Rectal smooth muscle tissue (tissue), 1 donor: ENCODE data around the gene TMC3.
"Not testable (repeated sequence)": the region's sequence is repeated elsewhere in the genome, so short reads cannot be mapped to it uniquely, and the experiment has no call there.

Experiments
- H3K27ac ChIP-seq: one replicate; pipeline ENCODE4 v1.7.0; 2013; ENCODE audit warnings: low read depth, low read length, inconsistent platforms
- H3K27me3 ChIP-seq: one replicate; pipeline ENCODE4 v1.7.0; 2013; ENCODE audit warnings: low read length; ENCODE audit not compliant: control insufficient read depth, insufficient read depth
- H3K36me3 ChIP-seq: one replicate; pipeline ENCODE4 v1.7.0; 2013; ENCODE audit warnings: low read length; ENCODE audit not compliant: control insufficient read depth, insufficient read depth
- H3K4me1 ChIP-seq: one replicate; pipeline ENCODE4 v1.7.0; 2013; ENCODE audit warnings: low read length; ENCODE audit not compliant: control insufficient read depth, insufficient read depth
- H3K4me3 ChIP-seq: one replicate; pipeline ENCODE4 v1.7.0; 2013; ENCODE audit warnings: low read length
- H3K9ac ChIP-seq: one replicate; pipeline ENCODE4 v1.7.0; 2013; ENCODE audit warnings: low read length

Gene TMC3

DNA sequence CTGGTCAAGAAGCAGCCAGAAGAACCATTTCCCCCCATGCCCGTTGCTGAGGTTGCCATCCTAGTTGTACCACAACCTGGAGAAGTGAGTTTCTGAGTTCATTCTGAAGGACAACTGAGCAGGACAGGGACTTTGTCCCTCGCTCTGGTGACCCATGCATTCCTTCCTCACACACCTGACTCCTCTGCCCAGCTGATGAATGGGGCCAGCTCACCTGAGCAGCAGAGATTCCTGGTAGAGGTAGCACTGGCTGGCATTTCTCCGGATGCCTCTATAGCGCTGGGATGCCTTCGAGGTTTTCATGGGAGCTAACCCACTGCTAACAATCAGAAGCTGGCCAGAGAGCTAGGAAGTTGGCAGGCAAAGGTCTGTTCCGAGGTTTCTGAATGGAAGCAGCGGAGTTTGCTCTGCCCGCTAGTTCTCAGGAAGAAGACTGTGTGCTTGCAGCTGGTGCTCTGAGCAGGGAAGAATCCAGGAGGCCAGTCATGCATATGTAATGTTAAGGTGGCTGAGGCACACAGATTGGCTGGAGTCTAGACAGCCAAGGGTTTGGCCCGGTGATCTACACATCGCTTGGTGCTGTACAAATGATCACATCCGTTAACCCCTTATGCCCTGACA, at the start of gene TMC3:
TSS of gene TMC3 (minus strand) at position 439 of the 621 bp plus-strand sequence. CDS start at position 303, 136 bp downstream.
- no peaks in the 10 kb centered on the region for H3K36me3 ChIP-seq
- no peaks in the 10 kb centered on the region for H3K27me3 ChIP-seq
- H3K9ac ChIP-seq: no peak within 1 kb of the TSS
- no peaks in the 10 kb centered on the region for H3K4me1 ChIP-seq
- H3K4me3 ChIP-seq: no peak within 1 kb of the TSS
- H3K27ac ChIP-seq: no peak within 1 kb of the TSS

GRCh38 chr15:81421461-81421860, 47.4 kb upstream of the TMC3 start:
- Histone ChIP-seq H3K9ac (no peak overlapping the region), H3K27me3 (peaks cover 2% of the 10 kb centered on the region), H3K4me1 (no peaks in the 10 kb centered on the region), H3K27ac (no peak overlapping the region), H3K36me3 (no peaks in the 10 kb centered on the region), H3K4me3 (no peak overlapping the region)

GRCh38 chr15:81419332-81419943, 45.4 kb upstream of the TMC3 start:
- H3K9ac ChIP-seq: no peak overlapping the region
- H3K4me3 ChIP-seq: no peak overlapping the region
- no peaks in the 10 kb centered on the region for H3K4me1 ChIP-seq
- H3K27me3 ChIP-seq: no peaks in the 10 kb centered on the region
- no peak overlapping the region for H3K27ac ChIP-seq
- no peaks in the 10 kb centered on the region for H3K36me3 ChIP-seq

DNA sequence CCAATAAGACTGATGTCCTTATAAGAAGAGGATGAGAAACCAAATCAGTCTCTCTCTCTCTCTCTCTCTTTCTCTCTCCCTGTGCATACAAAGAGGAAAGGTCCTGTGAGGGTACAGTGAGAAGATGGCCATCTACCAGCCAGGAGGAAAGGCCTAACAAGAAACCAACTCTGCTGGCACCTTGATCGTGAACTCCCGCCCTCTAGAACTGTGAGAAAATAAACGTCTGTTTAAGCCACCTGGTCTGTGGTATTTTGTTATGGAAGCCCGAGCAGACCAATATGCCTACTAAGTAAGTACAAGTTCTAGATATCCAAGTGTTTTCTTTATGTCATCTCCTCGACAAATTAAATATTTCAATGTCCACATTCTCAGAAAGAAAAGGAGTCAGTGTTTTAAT, 44.9 kb upstream of the TMC3 start:
- H3K9ac ChIP-seq: no peak overlapping the region
- H3K36me3 ChIP-seq: no peaks in the 10 kb centered on the region
- no peaks in the 10 kb centered on the region for H3K4me1 ChIP-seq
- no peaks in the 10 kb centered on the region for H3K27me3 ChIP-seq
- H3K27ac ChIP-seq: no peak overlapping the region
- H3K4me3 ChIP-seq: no peak overlapping the region

DNA sequence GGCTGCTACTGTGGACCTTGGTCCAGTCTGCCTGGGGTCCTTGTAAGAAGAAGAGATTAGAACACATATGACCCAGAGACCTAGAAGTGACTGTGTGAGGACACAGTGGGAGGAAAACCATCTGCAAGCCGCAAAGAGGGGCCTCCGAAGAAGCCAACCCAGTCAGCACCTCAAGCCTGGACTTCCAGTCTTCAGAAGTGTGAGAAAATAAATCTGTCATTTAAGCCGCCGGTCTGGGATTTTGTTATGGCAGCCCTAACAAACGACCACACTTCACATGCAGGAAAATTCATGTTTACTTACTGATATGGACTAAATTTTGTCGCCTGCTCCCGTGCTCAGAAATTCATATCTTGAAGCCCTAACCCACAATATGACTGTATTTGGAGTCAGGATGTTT, 44.4 kb upstream of the TMC3 start:
- H3K27me3 ChIP-seq: no peaks in the 10 kb centered on the region
- no peak overlapping the region for H3K9ac ChIP-seq
- no peak overlapping the region for H3K27ac ChIP-seq
- no peaks in the 10 kb centered on the region for H3K4me1 ChIP-seq
- H3K4me3 ChIP-seq: no peak overlapping the region
- no peaks in the 10 kb centered on the region for H3K36me3 ChIP-seq

GRCh38 chr15:81414274-81414968, 40.4 kb upstream of the TMC3 start:
- H3K9ac ChIP-seq, H3K4me3 ChIP-seq, H3K27ac ChIP-seq, H3K4me1 ChIP-seq, H3K27me3 ChIP-seq, H3K36me3 ChIP-seq: not testable (repeated sequence)

- Histone ChIP-seq H3K36me3 (no peaks in the 10 kb centered on the region), H3K9ac (no peak overlapping the region), H3K4me1 (no peaks in the 10 kb centered on the region), H3K4me3 (no peak overlapping the region), H3K27ac (no peak overlapping the region), H3K27me3 (peaks cover 2% of the 10 kb centered on the region)
Observed at GRCh38 chr15:81413851-81414250, 39.8 kb upstream of the TMC3 start.

- H3K4me1 ChIP-seq: no peaks in the 10 kb centered on the region
- no peaks in the 10 kb centered on the region for H3K36me3 ChIP-seq
- H3K27ac ChIP-seq: no peak overlapping the region
- H3K27me3 ChIP-seq: peaks cover 2% of the 10 kb centered on the region
- no peak overlapping the region for H3K9ac ChIP-seq
- no peak overlapping the region for H3K4me3 ChIP-seq
Observed at GRCh38 chr15:81411969-81412633, 38.1 kb upstream of the TMC3 start.

GRCh38 chr15:81411051-81411450, 37.0 kb upstream of the TMC3 start:
- Histone ChIP-seq H3K27me3 (peaks cover 2% of the 10 kb centered on the region), H3K27ac (no peak overlapping the region), H3K4me3 (no peak overlapping the region), H3K9ac (no peak overlapping the region), H3K36me3 (no peaks in the 10 kb centered on the region), H3K4me1 (no peaks in the 10 kb centered on the region)

GRCh38 chr15:81410318-81410753, 36.3 kb upstream of the TMC3 start:
- H3K9ac ChIP-seq: no peak overlapping the region
- no peak overlapping the region for H3K27ac ChIP-seq
- no peaks in the 10 kb centered on the region for H3K4me1 ChIP-seq
- H3K27me3 ChIP-seq: peaks cover 2% of the 10 kb centered on the region
- no peaks in the 10 kb centered on the region for H3K36me3 ChIP-seq
- no peak overlapping the region for H3K4me3 ChIP-seq

GRCh38 chr15:81407718-81408117, 33.7 kb upstream of the TMC3 start:
- no peaks in the 10 kb centered on the region for H3K36me3 ChIP-seq
- no peaks in the 10 kb centered on the region for H3K4me1 ChIP-seq
- no peak overlapping the region for H3K4me3 ChIP-seq
- H3K9ac ChIP-seq: no peak overlapping the region
- no peak overlapping the region for H3K27ac ChIP-seq
- peaks cover 2% of the 10 kb centered on the region for H3K27me3 ChIP-seq

- Histone ChIP-seq H3K27me3 (peaks cover 2% of the 10 kb centered on the region), H3K9ac (no peak overlapping the region), H3K4me1 (no peaks in the 10 kb centered on the region), H3K36me3 (no peaks in the 10 kb centered on the region), H3K27ac (no peak overlapping the region), H3K4me3 (no peak overlapping the region)
Observed at GRCh38 chr15:81407176-81407575, 33.2 kb upstream of the TMC3 start.
